Panc1 (cell line): Measurements from ENCODE around the gene MARK3. TPM values are rescaled to one million over a fixed set of nuclear protein-coding genes. Genes with fewer than 3 reads are reported as not detected.

Experiments used
- ATAC-seq: fragments of 200-7000 bp; cut with Tn5 transposase; 2 replicates; pipeline ENCODE4 v1.9.1; 2020; ENCODE audit warnings: mild to moderate bottlenecking, moderate library complexity
- BruUV-seq: library from RNA; stranded (reverse); fragments of 400-500 nt; replicated peaks from 2 replicates; lab custom pipeline; 2021; lab: Mats Ljungman, UMichigan
- CTCF ChIA-PET: fragments of 300-600 bp; sonication (Branson Sonifier 250); formaldehyde crosslinking; loops from one replicate; lab custom pipeline; 2022; ENCODE audit warnings: antibody characterized with exemption; lab: Charles Lee
- POLR2A ChIA-PET: fragments of 300-600 bp; sonication (Branson Sonifier 250); formaldehyde crosslinking; loops from one replicate; lab custom pipeline; 2022; ENCODE audit warnings: antibody characterized with exemption; lab: Charles Lee
- DNase-seq: peaks from one replicate; pipeline ENCODE4 v3.0.0-alpha.2; 2010; ENCODE audit warnings: low read depth, low spot score
- H3K27ac ChIP-seq: 2 replicates; pipeline ENCODE4 v1.5.1; 2011; ENCODE audit warnings: mild to moderate bottlenecking, low read length, inconsistent platforms
- H3K27me3 ChIP-seq: fragments of 200-500 bp; sonication (Bioruptor generic); 2 replicates; pipeline ENCODE4 v1.6.0; 2014; ENCODE audit warnings: low read length, inconsistent platforms; ENCODE audit not compliant: control insufficient read depth, insufficient read depth
- H3K36me3 ChIP-seq: fragments of 200-500 bp; sonication (Bioruptor generic); 2 replicates; pipeline ENCODE4 v1.5.1; 2014; ENCODE audit warnings: inconsistent platforms, mild to moderate bottlenecking, low read length, moderate library complexity; ENCODE audit not compliant: control insufficient read depth, insufficient read depth
- H3K4me1 ChIP-seq: 2 replicates; pipeline ENCODE4 v1.5.1; 2011; ENCODE audit warnings: inconsistent platforms, mild to moderate bottlenecking, low read length, moderate library complexity; ENCODE audit not compliant: control insufficient read depth, insufficient read depth
- H3K4me3 ChIP-seq, 2 experiments: 2 replicates each; pipeline ENCODE4 v1.5.1; 2011 to 2012; ENCODE audit warnings: low read depth in 2 of 2, low read length in 2 of 2, mild to moderate bottlenecking in 2 of 2, inconsistent platforms in 1 of 2, moderate library complexity in 1 of 2
- H3K9me3 ChIP-seq: fragments of 200-500 bp; sonication (Bioruptor generic); 2 replicates; pipeline ENCODE4 v1.5.1; 2014; ENCODE audit warnings: low read depth, mild to moderate bottlenecking, inconsistent platforms, low read length, moderate library complexity; ENCODE audit not compliant: control insufficient read depth, insufficient read depth
- POLR2AphosphoS5 ChIP-seq: IDR thresholded peaks from 2 replicates; pipeline ENCODE4 v1.6.1; 2012; ENCODE audit warnings: mild to moderate bottlenecking, low read depth, low read length, moderate library complexity
- SIN3A ChIP-seq: IDR thresholded peaks from 2 replicates; pipeline ENCODE4 v1.6.1; 2012; ENCODE audit warnings: low read depth, mild to moderate bottlenecking, low read length, moderate library complexity, borderline replicate concordance; ENCODE audit not compliant: insufficient read depth
- TCF7L2 ChIP-seq: IDR thresholded peaks from 2 replicates; pipeline ENCODE4 v1.6.1; 2011; ENCODE audit warnings: mild to moderate bottlenecking, low read depth, low read length, inconsistent platforms
- in situ Hi-C: cut with HindIII; loops from 2 replicates; pipeline ENCODE4 v1.10.0; 2016; ENCODE audit warnings: low sequenced_read_pairs, low pct_unique_long_range_greater_than_20kb
- intact Hi-C: fragments of 100-400 bp; cut with micrococcal nuclease; formaldehyde crosslinking; loops from one replicate; pipeline ENCODE4 v1.10.0; 2022; ENCODE audit not compliant: unreplicated experiment
- total RNA-seq: library from RNA; stranded (reverse); gene quantifications from one replicate; pipeline ENCODE4 v1.2.1, GENCODE V29; 2021; ENCODE audit not compliant: unreplicated experiment
- TF ChIP-seq, protein P1 (sequence below), 2 experiments: IDR thresholded peaks; 2 replicates each; pipeline ENCODE4 v1.6.1; 2011 to 2012; ENCODE audit warnings: low read depth in 2 of 2, control low read depth in 1 of 2, low read length in 1 of 2, mild to moderate bottlenecking in 1 of 2, moderate library complexity in 1 of 2; ENCODE audit not compliant: insufficient read depth in 1 of 2
- TF ChIP-seq, protein P2 (sequence below): fragments of 450-650 bp; IDR thresholded peaks from 2 replicates; pipeline ENCODE4 v1.5.1; 2017; ENCODE audit warnings: mild to moderate bottlenecking

The MARK3 gene
- total RNA-seq, 1 experiment from 2014 or later: 56.1 TPM

DNA sequence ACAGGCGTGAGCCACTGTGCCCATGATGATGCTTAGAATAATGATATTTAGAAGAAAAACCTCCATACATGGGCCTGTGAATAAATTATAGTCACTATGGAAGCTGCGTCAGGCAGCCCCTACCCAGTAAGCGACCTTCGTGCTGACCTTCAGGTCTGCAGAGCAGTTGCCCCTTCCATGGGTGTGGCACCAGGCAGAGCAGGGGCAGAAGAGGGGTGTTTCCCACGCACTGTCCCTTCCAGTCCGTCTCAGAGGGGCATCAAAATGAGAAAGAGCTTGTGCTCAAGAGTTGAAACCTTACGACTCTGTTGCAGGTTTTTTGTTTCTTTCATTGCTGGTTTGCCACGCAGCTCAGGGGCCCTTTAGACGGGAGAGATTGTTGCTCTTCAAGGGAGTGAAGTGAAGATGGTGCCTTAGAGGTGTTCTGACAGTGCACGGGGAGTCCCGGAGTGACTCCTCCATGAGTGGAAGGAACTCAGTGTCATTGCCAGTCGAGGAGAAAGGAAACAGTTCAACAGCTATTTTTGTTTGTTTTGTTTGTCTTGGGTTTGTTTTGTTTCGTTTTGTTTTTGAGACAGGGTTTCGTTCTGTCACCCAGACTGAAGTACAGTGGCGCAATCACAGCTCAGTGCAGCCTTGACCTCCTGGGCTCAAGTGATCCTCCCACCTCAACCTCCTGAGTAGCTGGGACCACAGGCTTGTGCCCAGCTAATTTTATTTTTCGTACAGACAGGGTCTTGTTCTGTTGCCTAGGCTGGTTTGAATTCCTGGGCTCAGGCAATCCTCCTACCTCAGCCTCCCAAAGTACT is 123.5 kb downstream of the MARK3 start:
- POLR2A ChIA-PET: no interaction called here

DNA sequence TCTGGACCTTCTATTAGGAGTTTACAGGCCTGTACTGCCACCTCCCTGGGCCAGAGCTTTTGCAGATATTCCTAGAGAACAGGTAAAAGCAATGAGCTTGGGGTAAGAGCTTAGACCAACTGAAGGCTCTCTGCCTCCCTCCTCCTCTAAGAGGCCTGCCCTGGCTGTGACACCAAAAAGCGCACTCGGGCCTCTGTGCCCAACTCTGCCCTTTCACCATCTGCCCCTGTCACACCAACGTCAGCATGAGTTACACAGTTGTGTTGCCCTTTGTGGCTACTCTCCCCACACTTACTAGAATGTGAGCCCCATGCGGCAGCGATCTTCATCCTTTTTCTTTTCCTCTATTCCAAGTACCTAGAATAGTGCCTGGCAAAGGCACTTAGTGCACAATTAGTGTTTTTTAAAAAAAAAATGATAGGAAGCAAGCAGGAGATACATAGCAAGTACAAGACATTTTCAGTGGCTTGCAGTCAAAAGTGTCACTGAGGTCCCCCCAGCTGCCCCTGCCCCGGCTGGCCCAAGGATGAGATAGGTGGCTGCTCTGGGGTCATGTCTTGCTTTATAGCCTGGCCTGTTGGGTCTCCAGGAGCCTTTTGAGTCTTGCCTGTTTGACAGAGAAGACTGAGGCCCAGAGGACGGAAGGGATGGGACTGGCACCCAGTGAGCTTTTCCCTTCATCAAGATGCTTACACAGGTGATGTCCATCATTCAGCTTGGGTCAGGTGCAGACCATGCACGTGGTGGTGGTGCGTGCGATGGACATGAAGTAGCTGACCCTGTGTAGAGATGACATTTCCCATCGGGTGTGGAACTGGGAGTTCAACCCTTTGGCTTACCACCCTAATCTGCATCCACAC is 124.9 kb downstream of the MARK3 start:
- H3K27me3 ChIP-seq: no peaks in the 10 kb centered on the region
- in situ Hi-C loops: no loop called here
- CTCF ChIA-PET: no interaction called here

More for the DNA sequence above, 123.5 kb downstream of the MARK3 start:
- Histone ChIP-seq H3K36me3 (no peaks in the 10 kb centered on the region; the same call in 1 of the 2 replicates), H3K27ac (no peak overlapping the region), H3K4me3 (no peak overlapping the region), H3K27me3 (no peaks in the 10 kb centered on the region), H3K9me3 (no peaks in the 10 kb centered on the region), H3K4me1 (no peaks in the 10 kb centered on the region)
- TF ChIP-seq, protein P1, sequence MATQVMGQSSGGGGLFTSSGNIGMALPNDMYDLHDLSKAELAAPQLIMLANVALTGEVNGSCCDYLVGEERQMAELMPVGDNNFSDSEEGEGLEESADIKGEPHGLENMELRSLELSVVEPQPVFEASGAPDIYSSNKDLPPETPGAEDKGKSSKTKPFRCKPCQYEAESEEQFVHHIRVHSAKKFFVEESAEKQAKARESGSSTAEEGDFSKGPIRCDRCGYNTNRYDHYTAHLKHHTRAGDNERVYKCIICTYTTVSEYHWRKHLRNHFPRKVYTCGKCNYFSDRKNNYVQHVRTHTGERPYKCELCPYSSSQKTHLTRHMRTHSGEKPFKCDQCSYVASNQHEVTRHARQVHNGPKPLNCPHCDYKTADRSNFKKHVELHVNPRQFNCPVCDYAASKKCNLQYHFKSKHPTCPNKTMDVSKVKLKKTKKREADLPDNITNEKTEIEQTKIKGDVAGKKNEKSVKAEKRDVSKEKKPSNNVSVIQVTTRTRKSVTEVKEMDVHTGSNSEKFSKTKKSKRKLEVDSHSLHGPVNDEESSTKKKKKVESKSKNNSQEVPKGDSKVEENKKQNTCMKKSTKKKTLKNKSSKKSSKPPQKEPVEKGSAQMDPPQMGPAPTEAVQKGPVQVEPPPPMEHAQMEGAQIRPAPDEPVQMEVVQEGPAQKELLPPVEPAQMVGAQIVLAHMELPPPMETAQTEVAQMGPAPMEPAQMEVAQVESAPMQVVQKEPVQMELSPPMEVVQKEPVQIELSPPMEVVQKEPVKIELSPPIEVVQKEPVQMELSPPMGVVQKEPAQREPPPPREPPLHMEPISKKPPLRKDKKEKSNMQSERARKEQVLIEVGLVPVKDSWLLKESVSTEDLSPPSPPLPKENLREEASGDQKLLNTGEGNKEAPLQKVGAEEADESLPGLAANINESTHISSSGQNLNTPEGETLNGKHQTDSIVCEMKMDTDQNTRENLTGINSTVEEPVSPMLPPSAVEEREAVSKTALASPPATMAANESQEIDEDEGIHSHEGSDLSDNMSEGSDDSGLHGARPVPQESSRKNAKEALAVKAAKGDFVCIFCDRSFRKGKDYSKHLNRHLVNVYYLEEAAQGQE (IDR thresholded peaks at IDR 0.05; ENCODE audit: insufficient read depth in 1 of 2, low read depth in 2 of 2, low read length in 1 of 2): no peak
- no peak for TF ChIP-seq SIN3A
- no peak for TF ChIP-seq POLR2AphosphoS5
- no peak for TF ChIP-seq TCF7L2
- TF ChIP-seq, protein P2, sequence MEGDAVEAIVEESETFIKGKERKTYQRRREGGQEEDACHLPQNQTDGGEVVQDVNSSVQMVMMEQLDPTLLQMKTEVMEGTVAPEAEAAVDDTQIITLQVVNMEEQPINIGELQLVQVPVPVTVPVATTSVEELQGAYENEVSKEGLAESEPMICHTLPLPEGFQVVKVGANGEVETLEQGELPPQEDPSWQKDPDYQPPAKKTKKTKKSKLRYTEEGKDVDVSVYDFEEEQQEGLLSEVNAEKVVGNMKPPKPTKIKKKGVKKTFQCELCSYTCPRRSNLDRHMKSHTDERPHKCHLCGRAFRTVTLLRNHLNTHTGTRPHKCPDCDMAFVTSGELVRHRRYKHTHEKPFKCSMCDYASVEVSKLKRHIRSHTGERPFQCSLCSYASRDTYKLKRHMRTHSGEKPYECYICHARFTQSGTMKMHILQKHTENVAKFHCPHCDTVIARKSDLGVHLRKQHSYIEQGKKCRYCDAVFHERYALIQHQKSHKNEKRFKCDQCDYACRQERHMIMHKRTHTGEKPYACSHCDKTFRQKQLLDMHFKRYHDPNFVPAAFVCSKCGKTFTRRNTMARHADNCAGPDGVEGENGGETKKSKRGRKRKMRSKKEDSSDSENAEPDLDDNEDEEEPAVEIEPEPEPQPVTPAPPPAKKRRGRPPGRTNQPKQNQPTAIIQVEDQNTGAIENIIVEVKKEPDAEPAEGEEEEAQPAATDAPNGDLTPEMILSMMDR: no peak
- in situ Hi-C loops (no loop called here), intact Hi-C loops (no loop called here)
- ATAC-seq: no peak
- DNase-seq: no peak
- BruUV-seq: no TSS peak
- CTCF ChIA-PET: interaction anchor here (0.6 kb wide), 1 partner anchor 95 kb away, joined by 7 read pairs; no protein-coding TSS in a partner anchor

More for the DNA sequence above, 124.9 kb downstream of the MARK3 start:
- ATAC-seq (no peak), DNase-seq (no peak)
- no peaks in the 10 kb centered on the region for H3K36me3 ChIP-seq
- H3K4me3 ChIP-seq: no peak overlapping the region
- intact Hi-C loops: no loop called here
- POLR2A ChIA-PET: no interaction called here
- BruUV-seq: no TSS peak
- no peak overlapping the region for H3K27ac ChIP-seq
- H3K9me3 ChIP-seq: no peaks in the 10 kb centered on the region
- TF ChIP-seq, protein P2: no peak
- no peaks in the 10 kb centered on the region for H3K4me1 ChIP-seq
